IMR-90 (cell line): ENCODE data around the gene PLXDC2. TPM values are rescaled to one million over a fixed set of nuclear protein-coding genes. Genes with fewer than 3 reads are reported as not detected.

Source experiments
- ATAC-seq: fragments of 200-7000 bp; cut with Tn5 transposase; 2 replicates; pipeline ENCODE4 v1.9.1; 2020; ENCODE audit warnings: low read depth, mild to moderate bottlenecking, moderate library complexity
- BruUV-seq: library from RNA; stranded (reverse); fragments of 400-500 nt; replicated peaks from 2 replicates; lab custom pipeline; 2021; lab: Mats Ljungman, UMichigan
- CTCF ChIA-PET: fragments of 300-600 bp; formaldehyde crosslinking; extraction: SDS; loops from one replicate; lab custom pipeline; 2021; ENCODE audit warnings: antibody characterized with exemption; lab: Yijun Ruan, JAX
- POLR2A ChIA-PET: fragments of 300-600 bp; sonication (Branson Sonifier 250); formaldehyde crosslinking; loops from one replicate; lab custom pipeline; 2022; ENCODE audit warnings: antibody characterized with exemption; ENCODE audit not compliant: unreplicated experiment; lab: Charles Lee
- DNase-seq: peaks from one replicate; pipeline ENCODE4 v3.0.0; 2013
- H2AFZ ChIP-seq: replicated peaks from 2 replicates; pipeline ENCODE3; 2013; ENCODE audit warnings: low read length, mild to moderate bottlenecking; ENCODE audit not compliant: poor library complexity
- H2AK5ac ChIP-seq: 2 replicates; pipeline ENCODE4 v1.6.1; 2013; ENCODE audit warnings: low read depth, low read length, inconsistent platforms
- H2AK9ac ChIP-seq: replicated peaks from 2 replicates; pipeline ENCODE3; 2013; ENCODE audit warnings: mild to moderate bottlenecking, low read depth, low read length, moderate library complexity; ENCODE audit not compliant: poor library complexity
- H2BK120ac ChIP-seq: 2 replicates; pipeline ENCODE4 v1.6.1; 2013; ENCODE audit warnings: low read depth, low read length, inconsistent platforms
- H2BK15ac ChIP-seq: 3 replicates; pipeline ENCODE4 v1.6.1; 2013; ENCODE audit warnings: low read depth, low read length, inconsistent platforms
- H2BK20ac ChIP-seq: 2 replicates; pipeline ENCODE4 v1.6.1; 2013; ENCODE audit warnings: low read depth, mild to moderate bottlenecking, inconsistent platforms, low read length, moderate library complexity
- H2BK5ac ChIP-seq: 2 replicates; pipeline ENCODE4 v1.6.1; 2013; ENCODE audit warnings: mild to moderate bottlenecking, low read depth, low read length, inconsistent platforms; ENCODE audit not compliant: poor library complexity, severe bottlenecking
- H3K14ac ChIP-seq: replicated peaks from 2 replicates; pipeline ENCODE4 v1.6.1; 2013; ENCODE audit warnings: low read depth, low read length, inconsistent platforms
- H3K18ac ChIP-seq: 2 replicates; pipeline ENCODE4 v1.6.1; 2013; ENCODE audit warnings: low read depth, low read length, control low read depth
- H3K23ac ChIP-seq: 2 replicates; pipeline ENCODE4 v1.6.1; 2013; ENCODE audit warnings: low read depth, low read length, inconsistent platforms
- H3K27ac ChIP-seq: 2 replicates; pipeline ENCODE4 v1.5.1; 2013; ENCODE audit warnings: mild to moderate bottlenecking, control low read depth, low read length; ENCODE audit not compliant: insufficient read depth
- H3K27me3 ChIP-seq: 2 replicates; pipeline ENCODE4 v1.6.1; 2013; ENCODE audit warnings: low read length; ENCODE audit not compliant: control insufficient read depth, insufficient read depth
- H3K36me3 ChIP-seq: 2 replicates; pipeline ENCODE4 v1.6.1; 2013; ENCODE audit warnings: low read length, mixed read lengths; ENCODE audit not compliant: control insufficient read depth, insufficient read depth
- H3K4ac ChIP-seq: 2 replicates; pipeline ENCODE4 v1.6.1; 2013; ENCODE audit warnings: low read depth, low read length, inconsistent platforms
- H3K4me1 ChIP-seq: 2 replicates; pipeline ENCODE4 v1.6.1; 2013; ENCODE audit warnings: low read length, mixed read lengths; ENCODE audit not compliant: control insufficient read depth, insufficient read depth
- H3K4me2 ChIP-seq: 2 replicates; pipeline ENCODE4 v1.6.1; 2013; ENCODE audit warnings: low read depth, mild to moderate bottlenecking, control low read depth, low read length, moderate library complexity
- H3K4me3 ChIP-seq: 2 replicates; pipeline ENCODE4 v1.5.1; 2013; ENCODE audit warnings: low read depth, mild to moderate bottlenecking, control low read depth, low read length, moderate library complexity; ENCODE audit not compliant: insufficient read depth
- H3K56ac ChIP-seq: 2 replicates; pipeline ENCODE4 v1.6.1; 2013; ENCODE audit warnings: low read length, inconsistent platforms; ENCODE audit not compliant: insufficient read depth; ENCODE audit errors: extremely low read depth
- H3K79me1 ChIP-seq, 2 experiments: 2 replicates each; pipeline ENCODE4 v1.6.1; 2013; ENCODE audit warnings: low read length in 2 of 2, inconsistent platforms in 1 of 2, low read depth in 1 of 2
- H3K9ac ChIP-seq: 2 replicates; pipeline ENCODE4 v1.6.1; 2013; ENCODE audit warnings: low read depth, low read length, control low read depth
- H3K9me1 ChIP-seq: 2 replicates; pipeline ENCODE4 v1.6.1; 2013; ENCODE audit warnings: low read length, inconsistent platforms; ENCODE audit not compliant: insufficient read depth
- H3K9me3 ChIP-seq: 2 replicates; pipeline ENCODE4 v1.6.1; 2013; ENCODE audit warnings: low read length; ENCODE audit not compliant: control insufficient read depth, insufficient read depth
- H4K20me1 ChIP-seq: 2 replicates; pipeline ENCODE4 v1.6.1; 2013; ENCODE audit warnings: low read length, inconsistent platforms; ENCODE audit not compliant: insufficient read depth
- H4K5ac ChIP-seq: 2 replicates; pipeline ENCODE4 v1.6.1; 2013; ENCODE audit warnings: mild to moderate bottlenecking, low read depth, low read length, control low read depth
- H4K8ac ChIP-seq, 2 experiments: 2 replicates each; pipeline ENCODE4 v1.6.1; 2013; ENCODE audit warnings: low read depth in 2 of 2, low read length in 2 of 2, control low read depth in 1 of 2, inconsistent platforms in 1 of 2
- H4K91ac ChIP-seq: 2 replicates; pipeline ENCODE4 v1.6.1; 2013; ENCODE audit warnings: low read depth, low read length, inconsistent platforms; ENCODE audit not compliant: insufficient read depth
- CEBPB ChIP-seq: IDR thresholded peaks from 2 replicates; pipeline ENCODE4 v1.6.1; 2012; ENCODE audit warnings: low read depth, low read length, improper control_type of control experiment
- NFE2L2 ChIP-seq: fragments of 150-350 bp; IDR thresholded peaks from 2 replicates; pipeline ENCODE4 v1.6.1; 2016; ENCODE audit warnings: low read depth, mild to moderate bottlenecking, low read length
- WGBS, 2 experiments: methylation state at CpG; one replicate each; pipeline versions ENCODE4 v1.1.5 to v1.1.7; 2013; ENCODE audit warnings: missing lambda C conversion rate in 2 of 2; ENCODE audit not compliant: insufficient read length in 1 of 2; ENCODE audit errors: extremely low coverage in 2 of 2; 5-methylcytosine and 5-hydroxymethylcytosine counted together
- dilution Hi-C: fragments of 300-500 bp; cut with HindIII; formaldehyde crosslinking; loops from one replicate; pipeline ENCODE4 v1.14.3; 2018; ENCODE audit warnings: low sequenced_read_pairs; ENCODE audit not compliant: unreplicated experiment
- in situ Hi-C: fragments of 300-500 bp; cut with MboI; formaldehyde crosslinking; loops from 3 replicates; pipeline ENCODE4 v1.14.3; 2019; ENCODE audit warnings: low sequenced_read_pairs, inconsistent platforms, mixed read lengths
- intact Hi-C: fragments of 100-400 bp; cut with micrococcal nuclease; formaldehyde crosslinking; loops from 2 replicates; pipeline ENCODE4 v1.10.0; 2022
- polyA plus RNA-seq, 3 experiments: library from polyadenylated mRNA; depleted of rRNA; stranded (reverse); fragments of >200 nt; gene quantifications; 2 replicates each; pipeline ENCODE4 v1.2.3, GENCODE V29; 2012; ENCODE audit warnings: low replicate concordance in 1 of 3
- total RNA-seq: library from RNA; depleted of rRNA; stranded (reverse); fragments of >200 nt; gene quantifications from 2 replicates; pipeline ENCODE4 v1.2.3, GENCODE V29; 2012

PLXDC2 gene
- total and polyA plus RNA-seq, 2 of the 4 experiments (the other 2 are of a cell fraction) = 3.2 to 6.1 TPM

DNA sequence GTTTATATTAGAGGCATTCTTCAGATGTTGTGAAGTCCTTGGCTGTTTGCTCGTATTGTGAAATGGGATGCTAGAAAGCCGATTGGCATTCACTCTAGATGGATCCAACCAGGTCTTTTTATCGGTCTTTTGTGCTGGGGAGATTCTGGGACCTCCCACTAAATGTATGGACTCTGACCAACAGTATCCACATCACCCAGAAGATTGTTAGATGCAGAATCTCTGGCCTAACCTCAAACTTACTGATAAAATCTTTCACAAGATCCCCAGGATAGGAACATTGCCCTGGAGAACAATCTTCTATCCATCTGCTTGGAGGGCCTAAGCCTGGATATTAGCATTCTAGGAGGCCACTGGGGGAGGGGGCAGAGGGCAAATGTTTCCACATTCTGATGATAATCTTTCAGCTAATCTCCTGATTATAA, 160.9 kb downstream of the PLXDC2 start:
- CTCF ChIA-PET = no interaction called here
- Histone ChIP-seq H3K4me2 (no peak overlapping the region), H4K8ac (no peak overlapping the region), H2BK15ac (no peak overlapping the region), H3K18ac (peak overlapping the region; percentile 24; the same call in 1 of the 2 replicates), H4K5ac (no peak overlapping the region), H3K4ac (no peak overlapping the region; the same call in 1 of the 2 replicates), H3K36me3 (no peaks in the 10 kb centered on the region), H2AK9ac (no peak overlapping the region), H4K20me1 (no peaks in the 10 kb centered on the region), H3K9me1 (0 out of 2 replicates have a peak, but pooled peaks cover 2% of the 10 kb centered on the region), H2AFZ (no peak overlapping the region), H3K9ac (no peak overlapping the region), H3K56ac (no peak overlapping the region), H3K4me1 (peaks cover 7% of the 10 kb centered on the region), H3K79me1 (peaks cover 2% of the 10 kb centered on the region in 2 experiments; a peak in 2 of 4 replicates), H4K91ac (peak overlapping the region; percentile 6; the same call in 1 of the 2 replicates), H2BK20ac (peak overlapping the region; percentile 62; the same call in 1 of the 2 replicates), H3K9me3 (no peaks in the 10 kb centered on the region), H3K4me3 (no peak overlapping the region), H2BK5ac (peak overlapping the region; percentile 15), H2AK5ac (no peak overlapping the region), H3K14ac (no peak overlapping the region), H3K27ac (no peak overlapping the region), H3K27me3 (no peaks in the 10 kb centered on the region), H3K23ac (no peak overlapping the region), H2BK120ac (no peak overlapping the region; the same call in 1 of the 2 replicates)
- DNase-seq (peak; percentile 46), ATAC-seq (peak; percentile 67)
- 80% methylated on average over 1 of the region's 3 CpGs; no CpG with 5 or more reads in 1 of the 2 experiments for WGBS, 2 experiments
- intact Hi-C loops = loop anchor here (5.0 kb wide), 1 partner anchor 160 kb away; the partner anchor contains the start of gene PLXDC2
- in situ Hi-C loops = no loop called here
- no peak for TF ChIP-seq NFE2L2
- TF ChIP-seq CEBPB = peak; percentile 78
- no TSS peak for BruUV-seq
- dilution Hi-C loops = no loop called here
- POLR2A ChIA-PET = no interaction called here
